ENCODE data around the gene TRERF1.

Gene TRERF1

GRCh38 chr6:42426191-42426590 lies 25.5 kb downstream of the TRERF1 start:
- Histone ChIP-seq H3K4me1 (ENCODE audit: control insufficient read depth in 5 of 5, insufficient read depth in 5 of 5, low read length in 5 of 5) (peaks cover 0 to 18% (median 10%) of the 10 kb centered on the region in 5 donors), H3K27me3 (ENCODE audit: control insufficient read depth in 5 of 5, insufficient read depth in 4 of 5, low read length in 5 of 5) (no peaks in the 10 kb centered on the region), H3K4me3 (ENCODE audit: low read depth in 1 of 5, low read length in 5 of 5) (no peak overlapping the region), H3K27ac (ENCODE audit: low read depth, low read length) (no peak overlapping the region), H3K9ac (ENCODE audit: low read length in 5 of 5) (no peak overlapping the region), H3K36me3 (ENCODE audit: control insufficient read depth in 5 of 5, insufficient read depth in 5 of 5, low read length in 5 of 5) (no peaks in the 10 kb centered on the region), H3K9me3 (ENCODE audit: control insufficient read depth in 5 of 5, low read length in 5 of 5) (no peaks in the 10 kb centered on the region)

- no peaks in the 10 kb centered on the region for H3K9me3 ChIP-seq (ENCODE audit: control insufficient read depth in 5 of 5, low read length in 5 of 5)
- no peaks in the 10 kb centered on the region for H3K27me3 ChIP-seq (ENCODE audit: control insufficient read depth in 5 of 5, insufficient read depth in 4 of 5, low read length in 5 of 5)
- no peak overlapping the region for H3K27ac ChIP-seq (ENCODE audit: low read depth, low read length)
- no peaks in the 10 kb centered on the region for H3K36me3 ChIP-seq (ENCODE audit: control insufficient read depth in 5 of 5, insufficient read depth in 5 of 5, low read length in 5 of 5)
- H3K4me1 ChIP-seq (ENCODE audit: control insufficient read depth in 5 of 5, insufficient read depth in 5 of 5, low read length in 5 of 5) = peaks cover 0 to 18% (median 10%) of the 10 kb centered on the region in 5 donors
- no peak overlapping the region for H3K4me3 ChIP-seq (ENCODE audit: low read depth in 1 of 5, low read length in 5 of 5)
- no peak overlapping the region for H3K9ac ChIP-seq (ENCODE audit: low read length in 5 of 5)
These were observed 26.7 kb downstream of the TRERF1 start for GRCh38 chr6:42424906-42425474.

GRCh38 chr6:42423244-42423643 lies 28.5 kb downstream of the TRERF1 start:
- peaks cover 0 to 5% (median 0%) of the 10 kb centered on the region in 5 donors for H3K4me1 ChIP-seq (ENCODE audit: control insufficient read depth in 5 of 5, insufficient read depth in 5 of 5, low read length in 5 of 5)
- peaks cover 0 to 5% (median 0%) of the 10 kb centered on the region in 5 donors for H3K27me3 ChIP-seq (ENCODE audit: control insufficient read depth in 5 of 5, insufficient read depth in 4 of 5, low read length in 5 of 5)
- H3K36me3 ChIP-seq (ENCODE audit: control insufficient read depth in 5 of 5, insufficient read depth in 5 of 5, low read length in 5 of 5) = no peaks in the 10 kb centered on the region

GRCh38 chr6:42420741-42421140 lies 31.0 kb downstream of the TRERF1 start:
- H3K4me1 ChIP-seq (ENCODE audit: control insufficient read depth in 5 of 5, insufficient read depth in 5 of 5, low read length in 5 of 5) = no peaks in the 10 kb centered on the region
- H3K27me3 ChIP-seq (ENCODE audit: control insufficient read depth in 5 of 5, insufficient read depth in 4 of 5, low read length in 5 of 5) = peaks cover 0 to 5% (median 0%) of the 10 kb centered on the region in 5 donors
- no peak overlapping the region for H3K9ac ChIP-seq (ENCODE audit: low read length in 5 of 5)
- H3K9me3 ChIP-seq (ENCODE audit: control insufficient read depth in 5 of 5, low read length in 5 of 5) = no peaks in the 10 kb centered on the region
- H3K4me3 ChIP-seq (ENCODE audit: low read depth in 1 of 5, low read length in 5 of 5) = no peak overlapping the region
- no peaks in the 10 kb centered on the region for H3K36me3 ChIP-seq (ENCODE audit: control insufficient read depth in 5 of 5, insufficient read depth in 5 of 5, low read length in 5 of 5)
- no peak overlapping the region for H3K27ac ChIP-seq (ENCODE audit: low read depth, low read length)

More at GRCh38 chr6:42423244-42423643, 28.5 kb downstream of the TRERF1 start:
- Histone ChIP-seq H3K9ac (ENCODE audit: low read length in 5 of 5) (no peak overlapping the region), H3K4me3 (ENCODE audit: low read depth in 1 of 5, low read length in 5 of 5) (no peak overlapping the region), H3K9me3 (ENCODE audit: control insufficient read depth in 5 of 5, low read length in 5 of 5) (no peaks in the 10 kb centered on the region), H3K27ac (ENCODE audit: low read depth, low read length) (no peak overlapping the region)

- Histone ChIP-seq H3K4me1 (ENCODE audit: control insufficient read depth in 5 of 5, insufficient read depth in 5 of 5, low read length in 5 of 5) (no peaks in the 10 kb centered on the region), H3K9ac (ENCODE audit: low read length in 5 of 5) (no peak overlapping the region), H3K4me3 (ENCODE audit: low read depth in 1 of 5, low read length in 5 of 5) (no peak overlapping the region), H3K27ac (ENCODE audit: low read depth, low read length) (no peak overlapping the region), H3K27me3 (ENCODE audit: control insufficient read depth in 5 of 5, insufficient read depth in 4 of 5, low read length in 5 of 5) (peaks cover 0 to 5% (median 0%) of the 10 kb centered on the region in 5 donors), H3K9me3 (ENCODE audit: control insufficient read depth in 5 of 5, low read length in 5 of 5) (no peaks in the 10 kb centered on the region), H3K36me3 (ENCODE audit: control insufficient read depth in 5 of 5, insufficient read depth in 5 of 5, low read length in 5 of 5) (no peaks in the 10 kb centered on the region)
These were observed 32.0 kb downstream of the TRERF1 start for GRCh38 chr6:42419490-42420280.

- Histone ChIP-seq H3K4me3 (ENCODE audit: low read depth in 1 of 5, low read length in 5 of 5) (no peak overlapping the region), H3K4me1 (ENCODE audit: control insufficient read depth in 5 of 5, insufficient read depth in 5 of 5, low read length in 5 of 5) (no peaks in the 10 kb centered on the region), H3K27ac (ENCODE audit: low read depth, low read length) (no peak overlapping the region), H3K9ac (ENCODE audit: low read length in 5 of 5) (no peak overlapping the region), H3K27me3 (ENCODE audit: control insufficient read depth in 5 of 5, insufficient read depth in 4 of 5, low read length in 5 of 5) (peaks cover 0 to 5% (median 0%) of the 10 kb centered on the region in 5 donors), H3K36me3 (ENCODE audit: control insufficient read depth in 5 of 5, insufficient read depth in 5 of 5, low read length in 5 of 5) (no peaks in the 10 kb centered on the region), H3K9me3 (ENCODE audit: control insufficient read depth in 5 of 5, low read length in 5 of 5) (no peaks in the 10 kb centered on the region)
These were observed 33.0 kb downstream of the TRERF1 start for GRCh38 chr6:42418724-42419123.

- H3K9me3 ChIP-seq (ENCODE audit: control insufficient read depth in 5 of 5, low read length in 5 of 5) = no peaks in the 10 kb centered on the region
- no peak overlapping the region for H3K9ac ChIP-seq (ENCODE audit: low read length in 5 of 5)
- H3K4me3 ChIP-seq (ENCODE audit: low read depth in 1 of 5, low read length in 5 of 5) = no peak overlapping the region
- no peaks in the 10 kb centered on the region for H3K36me3 ChIP-seq (ENCODE audit: control insufficient read depth in 5 of 5, insufficient read depth in 5 of 5, low read length in 5 of 5)
- H3K4me1 ChIP-seq (ENCODE audit: control insufficient read depth in 5 of 5, insufficient read depth in 5 of 5, low read length in 5 of 5) = no peaks in the 10 kb centered on the region
- H3K27me3 ChIP-seq (ENCODE audit: control insufficient read depth in 5 of 5, insufficient read depth in 4 of 5, low read length in 5 of 5) = peaks cover 0 to 5% (median 0%) of the 10 kb centered on the region in 5 donors
- no peak overlapping the region for H3K27ac ChIP-seq (ENCODE audit: low read depth, low read length)
These were observed 34.0 kb downstream of the TRERF1 start for GRCh38 chr6:42417641-42418112.

- Histone ChIP-seq H3K36me3 (ENCODE audit: control insufficient read depth in 5 of 5, insufficient read depth in 5 of 5, low read length in 5 of 5) (no peaks in the 10 kb centered on the region), H3K4me1 (ENCODE audit: control insufficient read depth in 5 of 5, insufficient read depth in 5 of 5, low read length in 5 of 5) (peaks cover 0 to 13% (median 8%) of the 10 kb centered on the region in 5 donors), H3K27ac (ENCODE audit: low read depth, low read length) (no peak overlapping the region)
These were observed 40.3 kb downstream of the TRERF1 start for GRCh38 chr6:42411406-42411805.

DNA sequence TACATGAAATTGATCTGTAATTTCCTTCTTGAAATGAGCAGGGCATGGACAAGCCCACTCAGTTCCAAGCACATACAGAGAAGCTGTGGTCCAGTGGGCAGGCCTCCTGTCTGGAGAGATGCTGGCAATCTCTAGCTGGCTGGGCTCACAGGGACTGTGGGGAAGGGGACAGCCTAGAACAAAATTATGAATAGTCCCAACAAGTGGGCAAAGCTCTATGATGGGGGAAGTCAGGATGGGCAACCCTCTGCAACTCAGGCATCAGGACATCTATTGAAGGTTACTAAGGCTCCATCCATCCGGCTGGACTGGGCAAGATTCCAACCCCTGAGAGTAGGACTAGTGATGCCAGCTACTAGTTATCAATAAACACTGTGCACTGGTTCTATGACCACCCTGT lies 40.9 kb downstream of the TRERF1 start:
- Histone ChIP-seq H3K9me3 (ENCODE audit: control insufficient read depth in 5 of 5, low read length in 5 of 5) (no peaks in the 10 kb centered on the region), H3K4me1 (ENCODE audit: control insufficient read depth in 5 of 5, insufficient read depth in 5 of 5, low read length in 5 of 5) (peaks cover 0 to 16% (median 8%) of the 10 kb centered on the region in 5 donors), H3K36me3 (ENCODE audit: control insufficient read depth in 5 of 5, insufficient read depth in 5 of 5, low read length in 5 of 5) (no peaks in the 10 kb centered on the region), H3K27me3 (ENCODE audit: control insufficient read depth in 5 of 5, insufficient read depth in 4 of 5, low read length in 5 of 5) (peaks cover 0 to 3% (median 0%) of the 10 kb centered on the region in 5 donors), H3K9ac (ENCODE audit: low read length in 5 of 5) (no peak overlapping the region), H3K4me3 (ENCODE audit: low read depth in 1 of 5, low read length in 5 of 5) (no peak overlapping the region), H3K27ac (ENCODE audit: low read depth, low read length) (no peak overlapping the region)

More at GRCh38 chr6:42411406-42411805, 40.3 kb downstream of the TRERF1 start:
- H3K9me3 ChIP-seq (ENCODE audit: control insufficient read depth in 5 of 5, low read length in 5 of 5) = no peaks in the 10 kb centered on the region
- H3K9ac ChIP-seq (ENCODE audit: low read length in 5 of 5) = no peak overlapping the region
- no peak overlapping the region for H3K4me3 ChIP-seq (ENCODE audit: low read depth in 1 of 5, low read length in 5 of 5)
- peaks cover 0 to 1% (median 0%) of the 10 kb centered on the region in 5 donors for H3K27me3 ChIP-seq (ENCODE audit: control insufficient read depth in 5 of 5, insufficient read depth in 4 of 5, low read length in 5 of 5)

DNA sequence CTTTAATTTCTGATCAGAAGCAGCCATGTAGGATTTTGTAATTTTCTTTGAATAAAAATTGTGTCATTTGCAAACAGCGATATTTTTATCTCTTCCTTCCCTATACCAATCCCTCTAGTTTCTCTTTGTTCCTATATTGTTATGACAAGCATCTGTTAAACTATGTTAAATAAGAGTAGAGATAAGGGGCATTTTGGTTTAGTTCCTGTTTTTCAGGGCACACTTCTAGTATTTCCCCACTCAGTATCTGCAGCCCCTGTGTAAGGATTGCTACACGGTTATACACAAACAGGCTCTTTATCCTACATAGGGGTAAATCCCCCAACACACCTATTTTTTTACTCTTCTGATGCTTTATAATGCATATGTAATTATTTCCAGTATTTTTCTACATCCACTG lies 42.1 kb downstream of the TRERF1 start:
- H3K27me3 ChIP-seq (ENCODE audit: control insufficient read depth in 5 of 5, insufficient read depth in 4 of 5, low read length in 5 of 5) = peaks cover 0 to 5% (median 0%) of the 10 kb centered on the region in 5 donors
- no peaks in the 10 kb centered on the region for H3K9me3 ChIP-seq (ENCODE audit: control insufficient read depth in 5 of 5, low read length in 5 of 5)
- no peak overlapping the region for H3K4me3 ChIP-seq (ENCODE audit: low read depth in 1 of 5, low read length in 5 of 5)
- peaks cover 0 to 21% (median 8%) of the 10 kb centered on the region in 5 donors for H3K4me1 ChIP-seq (ENCODE audit: control insufficient read depth in 5 of 5, insufficient read depth in 5 of 5, low read length in 5 of 5)
- no peak overlapping the region for H3K27ac ChIP-seq (ENCODE audit: low read depth, low read length)
- no peaks in the 10 kb centered on the region for H3K36me3 ChIP-seq (ENCODE audit: control insufficient read depth in 5 of 5, insufficient read depth in 5 of 5, low read length in 5 of 5)
- H3K9ac ChIP-seq (ENCODE audit: low read length in 5 of 5) = no peak overlapping the region

All from subcutaneous abdominal adipose tissue (tissue), 5 donors.